Esophagus muscularis mucosa (tissue), 4 donors: ENCODE data around the gene TTLL5.
A peak's percentile ranks its signal among the peaks of the same experiment; 100 is the strongest.

Experiments used
- CTCF ChIP-seq, 3 experiments: fragments of 200-600 bp in 2 of 3; fragments of 450-650 bp in 1 of 3; sonication (generic) in 2 of 3; IDR thresholded peaks; one replicate each; pipeline ENCODE4 v1.5.1; 2017 to 2019; ENCODE audit warnings: antibody characterized with exemption in 3 of 3, mild to moderate bottlenecking in 2 of 3, moderate library complexity in 1 of 3
- EP300 ChIP-seq: sonication (generic); formaldehyde crosslinking; IDR thresholded peaks from one replicate; pipeline ENCODE4 v1.6.1; 2017; ENCODE audit warnings: antibody characterized with exemption
- POLR2A ChIP-seq: fragments of 450-650 bp; IDR thresholded peaks from one replicate; pipeline ENCODE4 v1.6.1; 2017; ENCODE audit warnings: antibody characterized with exemption, moderate library complexity, mild to moderate bottlenecking, low read depth
- POLR2AphosphoS5 ChIP-seq, 2 donors: sonication (generic); formaldehyde crosslinking; IDR thresholded peaks; one replicate each; pipeline ENCODE4 v1.6.1; 2017; ENCODE audit warnings: antibody characterized with exemption in 2 of 2

- TF ChIP-seq POLR2AphosphoS5 (IDR thresholded peaks at IDR 0.05) (peak; percentile 38 to 46), CTCF (IDR thresholded peaks at IDR 0.05) (no peak), POLR2A (no peak), EP300 (no peak)
Observed at GRCh38 chr14:75823334-75823733, 162.3 kb downstream of the TTLL5 start.
